NCI-H82 (cell line): ENCODE measurements around the gene RNASE3.
"Not testable (repeated sequence)": the region's sequence is repeated elsewhere in the genome, so short reads cannot be mapped to it uniquely, and the experiment has no call there.

Experiments
- DNase-seq: peaks from one replicate; lab custom pipeline; 2025; lab: John Stamatoyannopoulos, UW

RNASE3 gene

GRCh38 chr14:20919038-20919756 lies 28.0 kb downstream of the RNASE3 start:
- not testable (repeated sequence) for DNase-seq

GRCh38 chr14:20923766-20924297 lies 32.6 kb downstream of the RNASE3 start:
- not testable (repeated sequence) for DNase-seq

GRCh38 chr14:20934148-20934762 lies 43.1 kb downstream of the RNASE3 start:
- peak; percentile 50 for DNase-seq

- no peak for DNase-seq
These were observed 44.3 kb downstream of the RNASE3 start for GRCh38 chr14:20935303-20935984.
